PC-3 (cell line): ENCODE data around the gene SDS. TPM values are rescaled to one million over a fixed set of nuclear protein-coding genes. Genes with fewer than 3 reads are reported as not detected.

Source experiments
- ATAC-seq: fragments of 200-7000 bp; cut with Tn5 transposase; 2 replicates; pipeline ENCODE4 v1.9.1; 2020; ENCODE audit warnings: mild to moderate bottlenecking, moderate library complexity
- BruUV-seq: library from RNA; stranded (reverse); fragments of 400-500 nt; replicated peaks from 2 replicates; lab custom pipeline; 2021; lab: Mats Ljungman, UMichigan
- CTCF ChIA-PET: fragments of 300-600 bp; sonication (Branson Sonifier 250); formaldehyde crosslinking; loops from one replicate; lab custom pipeline; 2022; ENCODE audit warnings: antibody characterized with exemption; lab: Charles Lee
- POLR2A ChIA-PET: fragments of 300-600 bp; sonication (Branson Sonifier 250); formaldehyde crosslinking; loops from one replicate; lab custom pipeline; 2022; ENCODE audit warnings: antibody characterized with exemption; ENCODE audit not compliant: unreplicated experiment; lab: Charles Lee
- DNase-seq: peaks from one replicate; pipeline ENCODE4 v3.0.0-alpha.2; 2015
- H2AFZ ChIP-seq: fragments of 300-600 bp; sonication (generic); 2 replicates; pipeline ENCODE4 v1.6.0; 2016; ENCODE audit warnings: antibody characterized with exemption, low read length
- H3F3A ChIP-seq: fragments of 300-600 bp; sonication (generic); one replicate; pipeline ENCODE4 v1.6.0; 2017; ENCODE audit warnings: antibody characterized with exemption, low read length, control low read depth, mild to moderate bottlenecking; ENCODE audit not compliant: unreplicated experiment
- H3K27ac ChIP-seq: fragments of 300-600 bp; sonication (generic); 2 replicates; pipeline ENCODE4 v1.5.1; 2016; ENCODE audit warnings: mild to moderate bottlenecking, low read length
- H3K27me3 ChIP-seq: fragments of 300-600 bp; sonication (generic); 2 replicates; pipeline ENCODE4 v1.6.1; 2016; ENCODE audit warnings: low read length, mixed read lengths
- H3K36me3 ChIP-seq: fragments of 300-600 bp; sonication (generic); 2 replicates; pipeline ENCODE4 v1.6.1; 2016; ENCODE audit warnings: low read depth, mixed run types, low read length, mixed read lengths
- H3K4me1 ChIP-seq: fragments of 300-600 bp; sonication (generic); 2 replicates; pipeline ENCODE4 v1.5.1; 2016; ENCODE audit warnings: low read length; ENCODE audit not compliant: insufficient read depth
- H3K4me2 ChIP-seq: fragments of 300-600 bp; sonication (generic); 2 replicates; pipeline ENCODE4 v1.6.0; 2016; ENCODE audit warnings: low read length
- H3K4me3 ChIP-seq: fragments of 300-600 bp; sonication (generic); 2 replicates; pipeline ENCODE4 v1.5.1; 2016; ENCODE audit warnings: mild to moderate bottlenecking, low read length, mixed read lengths
- H3K79me2 ChIP-seq: fragments of 300-600 bp; sonication (generic); 2 replicates; pipeline ENCODE4 v1.6.1; 2017; ENCODE audit warnings: low read length, mixed read lengths
- H3K9ac ChIP-seq: fragments of 300-600 bp; sonication (generic); 2 replicates; pipeline ENCODE4 v1.6.0; 2016; ENCODE audit warnings: mild to moderate bottlenecking, low read length
- H3K9me2 ChIP-seq: fragments of 300-600 bp; sonication (generic); replicated peaks from 2 replicates; pipeline ENCODE4 v1.6.1; 2016; ENCODE audit warnings: mixed run types, low read length, mixed read lengths
- H3K9me3 ChIP-seq: fragments of 300-600 bp; sonication (generic); 2 replicates; pipeline ENCODE4 v1.6.1; 2016; ENCODE audit warnings: low read length, mixed read lengths
- H4K20me1 ChIP-seq: fragments of 300-600 bp; sonication (generic); 2 replicates; pipeline ENCODE4 v1.6.1; 2016; ENCODE audit warnings: low read length, mixed read lengths
- CTCF ChIP-seq: fragments of 300-600 bp; sonication (generic); conservative IDR thresholded peaks from 2 replicates; pipeline ENCODE4 v1.5.1; 2017; ENCODE audit warnings: antibody characterized with exemption, low read depth, mild to moderate bottlenecking, low read length
- EZH2 ChIP-seq: fragments of 300-600 bp; sonication (generic); IDR thresholded peaks from one replicate; pipeline ENCODE4 v1.6.1; 2017; ENCODE audit warnings: antibody characterized with exemption, mild to moderate bottlenecking, low read length; ENCODE audit not compliant: unreplicated experiment
- EZH2phosphoT487 ChIP-seq: fragments of 300-600 bp; sonication (generic); IDR thresholded peaks from 2 replicates; pipeline ENCODE4 v1.6.1; 2018; ENCODE audit warnings: mild to moderate bottlenecking, antibody characterized with exemption, low read length, borderline replicate concordance
- intact Hi-C: fragments of 100-400 bp; cut with micrococcal nuclease; formaldehyde crosslinking; loops from 2 replicates; pipeline ENCODE4 v1.9.0; 2023
- total RNA-seq: library from RNA; depleted of rRNA; stranded (reverse); fragments of >200 nt; gene quantifications from 2 replicates; pipeline ENCODE4 v1.2.3, GENCODE V29; 2014

The SDS gene
- total RNA-seq, 1 experiment from 2014 or later = not detected

- H3F3A ChIP-seq = no peaks in the 10 kb centered on the region
- no peaks in the 10 kb centered on the region for H3K4me1 ChIP-seq
- H3K9me3 ChIP-seq = no peaks in the 10 kb centered on the region
- TF ChIP-seq EZH2phosphoT487 (no peak), CTCF (no peak), EZH2 (no peak)
- no peaks in the 10 kb centered on the region for H3K27me3 ChIP-seq
- ChIA-PET CTCF (no interaction called here), POLR2A (no interaction called here)
- no peaks in the 10 kb centered on the region for H3K36me3 ChIP-seq
- H3K9me2 ChIP-seq = no peaks in the 10 kb centered on the region
- ATAC-seq (no peak), DNase-seq (no peak)
- BruUV-seq = no TSS peak
- no peak overlapping the region for H3K27ac ChIP-seq
- intact Hi-C loops = no loop called here
- no peak overlapping the region for H3K4me3 ChIP-seq
- no peak overlapping the region for H3K4me2 ChIP-seq
- H4K20me1 ChIP-seq = no peaks in the 10 kb centered on the region
- H2AFZ ChIP-seq = no peak overlapping the region
- no peak overlapping the region for H3K9ac ChIP-seq
- no peaks in the 10 kb centered on the region for H3K79me2 ChIP-seq
Measured at GRCh38 chr12:113437729-113438100, 34.0 kb upstream of the SDS start.

GRCh38 chr12:113436993-113437728 is 33.5 kb upstream of the SDS start:
- Histone ChIP-seq H3K9ac (no peak overlapping the region), H3K27ac (no peak overlapping the region), H3F3A (no peaks in the 10 kb centered on the region), H3K27me3 (no peaks in the 10 kb centered on the region), H3K9me2 (no peaks in the 10 kb centered on the region), H3K4me1 (no peaks in the 10 kb centered on the region), H3K4me3 (no peak overlapping the region), H3K4me2 (no peak overlapping the region), H3K36me3 (no peaks in the 10 kb centered on the region), H4K20me1 (no peaks in the 10 kb centered on the region), H2AFZ (no peak overlapping the region), H3K9me3 (no peaks in the 10 kb centered on the region), H3K79me2 (no peaks in the 10 kb centered on the region)
- intact Hi-C loops = no loop called here
- ChIA-PET POLR2A (no interaction called here), CTCF (no interaction called here)
- no TSS peak for BruUV-seq
- DNase-seq (no peak), ATAC-seq (no peak)
- TF ChIP-seq EZH2 (no peak), EZH2phosphoT487 (no peak)

- Histone ChIP-seq H3K27me3 (no peaks in the 10 kb centered on the region), H4K20me1 (no peaks in the 10 kb centered on the region), H3K79me2 (no peaks in the 10 kb centered on the region), H3K9me2 (no peaks in the 10 kb centered on the region), H3K4me2 (no peak overlapping the region), H3F3A (no peaks in the 10 kb centered on the region), H3K4me3 (no peak overlapping the region), H3K4me1 (no peaks in the 10 kb centered on the region), H3K9ac (no peak overlapping the region), H3K36me3 (no peaks in the 10 kb centered on the region), H2AFZ (no peak overlapping the region), H3K27ac (no peak overlapping the region), H3K9me3 (no peaks in the 10 kb centered on the region)
- ChIA-PET POLR2A (no interaction called here), CTCF (no interaction called here)
- ATAC-seq (no peak), DNase-seq (no peak)
- intact Hi-C loops = no loop called here
- BruUV-seq = no TSS peak
- TF ChIP-seq EZH2phosphoT487 (no peak), EZH2 (no peak), CTCF (no peak)
Measured at GRCh38 chr12:113436586-113436985, 32.9 kb upstream of the SDS start.
